ENCODE measurements around the gene PRKN. TPM values are rescaled to one million over a fixed set of nuclear protein-coding genes. Genes with fewer than 3 reads are reported as not detected.

Gene PRKN
- total RNA-seq, 1 experiment from 2014 or later: 2.0 TPM

- no peaks in the 10 kb centered on the region for H4K20me1 ChIP-seq (ENCODE audit: control insufficient read depth, insufficient read depth, insufficient read length)
- H4K5ac ChIP-seq (ENCODE audit: insufficient read length, low read depth, low read length): no peak overlapping the region
- Mint-ChIP-seq H3K27me3 (ENCODE audit: low read depth) (no peaks in the 10 kb centered on the region), H3K9me3 (peaks cover 5 to 6% of the 10 kb centered on the region in 2 experiments; a peak in 4 of 5 replicates), H3K4me3 (no peak overlapping the region), H3K36me3 (ENCODE audit: insufficient read depth in 1 of 3, low read depth in 3 of 3) (peaks cover 0 to 13% (median 2%) of the 10 kb centered on the region in 3 experiments; a peak in 3 of 7 replicates), H3K4me1 (peaks cover 17 to 18% of the 10 kb centered on the region in 2 experiments), H3K27ac (peak overlapping the region in 2 of 3 experiments; percentile 65 to 76; a peak in 4 of 7 replicates)
- H3K4ac ChIP-seq (ENCODE audit: low read depth, low read length): no peak overlapping the region
- H3K18ac ChIP-seq (ENCODE audit: insufficient read length, low read depth, low read length): no peak overlapping the region
- no peak overlapping the region for H3K9ac ChIP-seq (ENCODE audit: extremely low read depth, insufficient read length, low read length)
- H3K14ac ChIP-seq (ENCODE audit: insufficient read depth, low read length): no peak overlapping the region
- TF ChIP-seq CTCF (conservative IDR thresholded peaks at IDR 0.05): no peak
- no peak overlapping the region for H2AK5ac ChIP-seq (ENCODE audit: insufficient read length, low read length)
- H4K91ac ChIP-seq (ENCODE audit: insufficient read length, low read depth, low read length): no peak overlapping the region
- H3K4me1 ChIP-seq (ENCODE audit: insufficient read depth, low read length): no peaks in the 10 kb centered on the region
- H2AFZ ChIP-seq (ENCODE audit: low read length): no peak overlapping the region
- no peak overlapping the region for H2BK5ac ChIP-seq (ENCODE audit: insufficient read length, low read length)
- DNase-seq: no peak
- H3K23me2 ChIP-seq (ENCODE audit: insufficient read length, low read depth, low read length, poor library complexity, severe bottlenecking): no peaks in the 10 kb centered on the region
- H3K79me2 ChIP-seq (ENCODE audit: insufficient read depth, low read length): no peaks in the 10 kb centered on the region
- WGBS (ENCODE audit: extremely low coverage, insufficient read length, low lambda C conversion rate): no CpG with 5 or more reads among the region's 13 CpGs
- H2BK15ac ChIP-seq (ENCODE audit: low read depth, low read length): no peak overlapping the region
- H3K4me2 ChIP-seq (ENCODE audit: insufficient read depth, insufficient read length, low read length): no peak overlapping the region
- no peak overlapping the region for H2BK120ac ChIP-seq (ENCODE audit: low read depth, low read length, poor library complexity, severe bottlenecking)
- H3T11ph ChIP-seq (ENCODE audit: low read length): peak overlapping the region; percentile 21
- H4K8ac ChIP-seq (replicated peaks; ENCODE audit: insufficient read length, low read depth, low read length): no peak overlapping the region
- H3K9me3 ChIP-seq (ENCODE audit: control insufficient read depth, low read depth, low read length): no peaks in the 10 kb centered on the region
- H2BK12ac ChIP-seq (ENCODE audit: insufficient read length, low read depth, low read length): no peak overlapping the region
- H3K27ac ChIP-seq (ENCODE audit: insufficient read length, low read depth, low read length): no peak overlapping the region
- no peaks in the 10 kb centered on the region for H3K79me1 ChIP-seq (ENCODE audit: insufficient read depth, low read depth, low read length, poor library complexity, severe bottlenecking)
- no peaks in the 10 kb centered on the region for H3K27me3 ChIP-seq (ENCODE audit: insufficient read depth, low read length)
- H2BK20ac ChIP-seq (ENCODE audit: low read depth, low read length, poor library complexity, severe bottlenecking): no peak overlapping the region
- H3K56ac ChIP-seq (ENCODE audit: insufficient read length, low read depth, low read length): no peak overlapping the region
- no peak overlapping the region for H3K23ac ChIP-seq (ENCODE audit: insufficient read length, low read depth, low read length)
Measured at GRCh38 chr6:162713974-162714780, 13.4 kb downstream of the PRKN start.
